GM10266 (cell line): ENCODE data around the gene PGAM1.

Source experiments
- DNase-seq: peaks from one replicate; pipeline ENCODE4 v3.0.0; 2012; ENCODE audit errors: extremely low spot score
- TF ChIP-seq, protein P1 (sequence below): IDR thresholded peaks from 2 replicates; pipeline ENCODE4 v1.5.1; 2012; ENCODE audit warnings: mild to moderate bottlenecking, low read depth; ENCODE audit not compliant: control insufficient read depth, insufficient read depth; ENCODE audit errors: missing control alignments

Gene PGAM1

DNA sequence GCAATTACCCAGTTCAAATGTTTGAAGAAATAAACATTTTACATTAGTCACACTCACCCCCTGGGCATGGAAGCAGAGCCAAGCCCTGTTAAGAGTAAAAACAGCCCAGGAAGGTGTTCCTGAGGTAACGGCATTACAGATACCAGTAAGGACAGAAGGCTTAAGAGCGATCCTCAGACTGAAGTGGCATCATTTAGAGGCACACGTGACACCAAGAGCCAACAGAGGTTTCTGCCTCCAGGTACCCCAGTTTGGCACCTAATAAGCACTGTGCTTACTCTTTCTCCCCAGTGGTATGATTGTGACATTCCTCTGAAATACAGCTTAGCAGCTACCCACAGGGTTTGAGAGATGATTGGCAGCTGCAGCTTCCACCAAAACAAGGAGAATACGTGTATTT, 55.1 kb downstream of the PGAM1 start:
- no peak for DNase-seq
- TF ChIP-seq, protein P1, sequence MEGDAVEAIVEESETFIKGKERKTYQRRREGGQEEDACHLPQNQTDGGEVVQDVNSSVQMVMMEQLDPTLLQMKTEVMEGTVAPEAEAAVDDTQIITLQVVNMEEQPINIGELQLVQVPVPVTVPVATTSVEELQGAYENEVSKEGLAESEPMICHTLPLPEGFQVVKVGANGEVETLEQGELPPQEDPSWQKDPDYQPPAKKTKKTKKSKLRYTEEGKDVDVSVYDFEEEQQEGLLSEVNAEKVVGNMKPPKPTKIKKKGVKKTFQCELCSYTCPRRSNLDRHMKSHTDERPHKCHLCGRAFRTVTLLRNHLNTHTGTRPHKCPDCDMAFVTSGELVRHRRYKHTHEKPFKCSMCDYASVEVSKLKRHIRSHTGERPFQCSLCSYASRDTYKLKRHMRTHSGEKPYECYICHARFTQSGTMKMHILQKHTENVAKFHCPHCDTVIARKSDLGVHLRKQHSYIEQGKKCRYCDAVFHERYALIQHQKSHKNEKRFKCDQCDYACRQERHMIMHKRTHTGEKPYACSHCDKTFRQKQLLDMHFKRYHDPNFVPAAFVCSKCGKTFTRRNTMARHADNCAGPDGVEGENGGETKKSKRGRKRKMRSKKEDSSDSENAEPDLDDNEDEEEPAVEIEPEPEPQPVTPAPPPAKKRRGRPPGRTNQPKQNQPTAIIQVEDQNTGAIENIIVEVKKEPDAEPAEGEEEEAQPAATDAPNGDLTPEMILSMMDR = no peak

DNA sequence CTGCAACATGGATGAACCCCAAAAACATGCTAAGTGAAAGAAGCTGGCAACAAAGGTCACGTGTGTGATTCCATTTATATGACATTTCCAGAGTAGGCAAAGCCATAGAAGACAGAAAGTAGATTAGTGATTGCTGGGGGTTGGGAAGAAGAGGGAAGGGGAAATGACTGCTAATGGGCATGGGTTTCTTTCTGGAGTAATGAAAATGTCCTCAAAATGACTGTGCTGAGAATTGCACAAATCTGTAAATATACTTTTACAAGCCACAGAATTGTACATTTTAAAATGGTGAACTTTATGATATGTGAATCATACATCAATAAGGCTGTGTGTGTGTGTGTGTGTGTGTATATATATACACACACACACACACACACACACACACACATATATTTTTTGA, 56.4 kb downstream of the PGAM1 start:
- TF ChIP-seq, protein P1 = no peak
- DNase-seq = no peak
